Common myeloid progenitor, CD34-positive (primary cell): ENCODE measurements around the gene FRY.
A peak's percentile ranks its signal among the peaks of the same experiment; 100 is the strongest.

Experiments used
- CTCF ChIA-PET: fragments of 350-600 bp; sonication (Branson Sonifier 250); formaldehyde crosslinking; loops from one replicate; lab custom pipeline; 2021; ENCODE audit warnings: antibody characterized with exemption; lab: Charles Lee
- POLR2A ChIA-PET: fragments of 350-600 bp; sonication (Branson Sonifier 250); formaldehyde crosslinking; loops from one replicate; lab custom pipeline; 2021; ENCODE audit warnings: antibody characterized with exemption; lab: Charles Lee
- DNase-seq, 3 donors: peaks; one replicate each; pipeline versions ENCODE4 v3.0.0 to v3.0.0-alpha.2; 2013
- H3K27ac ChIP-seq, 2 experiments: 1 replicate in 1 of 2; 2 replicates in 1 of 2; pipeline ENCODE4 v1.7.0; 2013; ENCODE audit warnings: inconsistent platforms in 2 of 2, low read length in 2 of 2, mild to moderate bottlenecking in 2 of 2, low read depth in 1 of 2, moderate library complexity in 1 of 2; ENCODE audit not compliant: severe bottlenecking in 2 of 2, insufficient read depth in 1 of 2, poor library complexity in 1 of 2
- H3K27me3 ChIP-seq, 5 experiments: replicated peaks in 2 of 5; 1 replicate in 3 of 5; 2 replicates in 2 of 5; pipeline versions ENCODE4 v1.6.1 to v1.7.0; 2013; ENCODE audit warnings: low read length in 4 of 5, mild to moderate bottlenecking in 2 of 5, moderate library complexity in 2 of 5, inconsistent platforms in 1 of 5; ENCODE audit not compliant: insufficient read depth in 5 of 5, control insufficient read depth in 4 of 5
- H3K36me3 ChIP-seq, 4 experiments: 1 replicate in 2 of 4; 2 replicates in 2 of 4; pipeline versions ENCODE4 v1.6.1 to v1.7.0; 2013; ENCODE audit warnings: low read length in 3 of 4, control low read depth in 1 of 4, mild to moderate bottlenecking in 1 of 4; ENCODE audit not compliant: control insufficient read depth in 4 of 4, insufficient read depth in 4 of 4
- H3K4me1 ChIP-seq, 4 experiments: 1 replicate in 3 of 4; 2 replicates in 1 of 4; pipeline versions ENCODE4 v1.6.1 to v1.7.1; 2013; ENCODE audit warnings: low read length in 3 of 4, mild to moderate bottlenecking in 3 of 4, control low read depth in 1 of 4, inconsistent platforms in 1 of 4, moderate library complexity in 1 of 4; ENCODE audit not compliant: control insufficient read depth in 4 of 4, insufficient read depth in 4 of 4; ENCODE audit errors: control extremely low read depth in 1 of 4
- H3K4me3 ChIP-seq, 7 experiments: 1 replicate in 4 of 7; 2 replicates in 3 of 7; pipeline versions ENCODE4 v1.5.1 to v1.7.0; 2013; ENCODE audit warnings: mild to moderate bottlenecking in 7 of 7, low read length in 6 of 7, moderate library complexity in 6 of 7, inconsistent platforms in 2 of 7, low read depth in 2 of 7, control low read depth in 1 of 7; ENCODE audit not compliant: insufficient read depth in 4 of 7, control insufficient read depth in 1 of 7; ENCODE audit errors: extremely low read depth in 1 of 7
- H3K9me3 ChIP-seq, 5 experiments: 1 replicate in 4 of 5; 2 replicates in 1 of 5; pipeline versions ENCODE4 v1.6.1 to v1.7.1; 2013; ENCODE audit warnings: low read length in 4 of 5, mild to moderate bottlenecking in 2 of 5, inconsistent platforms in 1 of 5, low read depth in 1 of 5, moderate library complexity in 1 of 5; ENCODE audit not compliant: control insufficient read depth in 4 of 5, insufficient read depth in 2 of 5; ENCODE audit errors: control extremely low read depth in 1 of 5
- whole genome bisulfite sequencing: methylation state at CpG from one replicate; pipeline ENCODE4 v1.1.5; 2013; ENCODE audit not compliant: insufficient coverage; 5-methylcytosine and 5-hydroxymethylcytosine counted together

The FRY gene

GRCh38 chr13:32310134-32310706 is 278.6 kb downstream of the FRY start:
- Histone ChIP-seq H3K4me3 (peak overlapping the region in 4 of 7 experiments; percentile 17 to 52 (median 42)), H3K27me3 (no peaks in the 10 kb centered on the region), H3K27ac (no peak overlapping the region), H3K36me3 (no peaks in the 10 kb centered on the region), H3K4me1 (peaks cover 11 to 23% (median 20%) of the 10 kb centered on the region in 4 experiments), H3K9me3 (no peaks in the 10 kb centered on the region)
- CTCF ChIA-PET, result interaction anchor here (1.0 kb wide), 1 partner anchor 65 kb away, joined by 3 read pairs; no protein-coding TSS in a partner anchor
- WGBS, result 54% methylated on average over 11 of the region's 12 CpGs
- POLR2A ChIA-PET, result interaction anchor here (0.6 kb wide), 1 partner anchor 10 kb away, joined by 3 read pairs; no protein-coding TSS in a partner anchor
- peak; percentile 57 to 78 (median 74) for DNase-seq

DNA sequence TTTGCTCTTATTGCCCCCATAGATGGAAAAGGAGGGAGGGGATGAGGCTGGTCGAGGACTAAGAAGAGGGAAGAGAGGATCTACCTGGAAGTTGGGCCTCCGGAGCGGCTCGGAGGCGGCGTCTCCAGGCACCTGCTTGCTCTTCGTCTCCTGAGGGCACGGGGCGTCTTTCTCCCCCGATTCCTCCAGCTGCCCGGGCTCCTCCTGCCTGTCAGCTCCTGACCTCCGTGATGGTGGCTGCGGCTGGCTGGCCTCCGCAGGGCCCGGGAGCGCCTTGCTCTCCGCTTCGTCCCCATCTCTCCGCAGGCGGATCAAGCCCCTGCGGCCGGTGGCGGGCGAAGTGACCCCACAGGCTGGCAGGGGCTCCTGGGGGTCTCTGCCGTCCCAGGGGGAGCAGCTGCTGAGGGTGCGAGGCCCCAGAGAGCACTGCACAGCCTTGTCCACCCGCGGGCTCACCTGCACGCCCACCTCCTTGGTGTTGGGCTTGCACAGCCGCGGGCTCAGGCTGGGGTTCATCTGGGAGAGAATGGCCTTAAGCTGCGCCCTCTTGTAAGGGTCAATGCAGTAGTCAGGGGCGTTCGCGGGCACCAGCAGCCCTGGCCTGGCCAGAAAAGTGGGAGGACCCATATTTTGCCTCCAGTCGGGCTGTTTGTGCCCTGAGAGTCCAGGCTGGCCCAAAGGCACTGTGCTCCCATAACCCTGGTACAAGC is 279.8 kb downstream of the FRY start:
- Histone ChIP-seq H3K27ac (no peak overlapping the region), H3K9me3 (no peaks in the 10 kb centered on the region), H3K27me3 (no peaks in the 10 kb centered on the region), H3K4me1 (peaks cover 14 to 27% (median 26%) of the 10 kb centered on the region in 4 experiments), H3K36me3 (no peaks in the 10 kb centered on the region), H3K4me3 (no peak overlapping the region)
- no peak for DNase-seq
- CTCF ChIA-PET, result interaction anchor here (0.7 to 1.5 kb wide), 5 partner anchors 8 to 486 kb away, joined by 3 read pairs; no protein-coding TSS in a partner anchor
- 97% methylated on average over 36 of the region's 36 CpGs for WGBS
- POLR2A ChIA-PET, result interaction anchor here (0.6 kb wide), 1 partner anchor 11 kb away, joined by 3 read pairs; no protein-coding TSS in a partner anchor

- Histone ChIP-seq H3K27me3 (no peaks in the 10 kb centered on the region), H3K4me3 (peak overlapping the region; percentile 63 to 91 (median 88)), H3K9me3 (no peaks in the 10 kb centered on the region), H3K27ac (peak overlapping the region; percentile 98 to 99), H3K4me1 (peaks cover 14 to 30% (median 26%) of the 10 kb centered on the region in 4 experiments), H3K36me3 (peaks cover 0 to 5% (median 0%) of the 10 kb centered on the region in 4 experiments)
- CTCF ChIA-PET, result interaction anchor here (0.7 to 1.7 kb wide), 7 partner anchors 9 to 68 kb away, joined by 3 read pairs; no protein-coding TSS in a partner anchor
- POLR2A ChIA-PET, result no interaction called here
- 76% methylated on average over 27 of the region's 32 CpGs for WGBS
- peak; percentile 83 to 94 (median 94) for DNase-seq
Observed at GRCh38 chr13:32314271-32315237, 283.0 kb downstream of the FRY start.

- Histone ChIP-seq H3K4me3 (peak within 1 kb of the TSS; percentile 63 to 91 (median 88)), H3K27ac (peak within 1 kb of the TSS; percentile 98 to 99), H3K27me3 (no peaks in the 10 kb centered on the region), H3K9me3 (no peaks in the 10 kb centered on the region), H3K4me1 (peaks cover 9 to 22% (median 21%) of the 10 kb centered on the region in 4 experiments), H3K36me3 (peaks cover 0 to 13% (median 3%) of the 10 kb centered on the region in 4 experiments)
- CTCF ChIA-PET, result interaction anchor here (0.7 to 1.4 kb wide), 7 partner anchors 13 to 69 kb away, joined by 3 to 4 read pairs (median 3); no protein-coding TSS in a partner anchor
- WGBS, result 0% methylated on average over 41 of the region's 60 CpGs
- DNase-seq, result peak; percentile 91 to 95 (median 94)
- POLR2A ChIA-PET, result no interaction called here
Observed at GRCh38 chr13:32315238-32316027, 283.9 kb downstream of the FRY start, which contains the start of the genes BRCA2 and ZAR1L. TSS of gene BRCA2 (plus strand) at chr13:32315508. CDS start at chr13:32316461, 953 bp downstream. TSS of gene ZAR1L (minus strand) at chr13:32315363. CDS start at chr13:32311925, 3,438 bp downstream.

- no peaks in the 10 kb centered on the region for H3K9me3 ChIP-seq
- H3K4me1 ChIP-seq, result peaks cover 9 to 22% (median 20%) of the 10 kb centered on the region in 4 experiments
- peak overlapping the region; percentile 98 to 99 for H3K27ac ChIP-seq
- H3K36me3 ChIP-seq, result peaks cover 0 to 15% (median 6%) of the 10 kb centered on the region in 4 experiments
- peak overlapping the region; percentile 63 to 91 (median 88) for H3K4me3 ChIP-seq
- CTCF ChIA-PET, result interaction anchor here (0.8 to 1.4 kb wide), 3 partner anchors 13 to 15 kb away, joined by 3 to 4 read pairs (median 3); no protein-coding TSS in a partner anchor
- WGBS, result 0% methylated on average over 9 of the region's 13 CpGs
- POLR2A ChIA-PET, result no interaction called here
- no peaks in the 10 kb centered on the region for H3K27me3 ChIP-seq
- DNase-seq, result no peak
Observed at GRCh38 chr13:32316028-32316339, 284.4 kb downstream of the FRY start.

- CTCF ChIA-PET, result interaction anchor here (0.8 to 1.0 kb wide), 2 partner anchors 12 to 16 kb away, joined by 3 to 4 read pairs; no protein-coding TSS in a partner anchor
- no CpG with 5 or more reads among the region's 6 CpGs for WGBS
Observed at GRCh38 chr13:32316501-32316900, 284.9 kb downstream of the FRY start.

More at GRCh38 chr13:32316501-32316900, 284.9 kb downstream of the FRY start:
- H3K4me3 ChIP-seq, result peak overlapping the region in 6 of 7 experiments; percentile 71 to 91 (median 88)
- no peaks in the 10 kb centered on the region for H3K9me3 ChIP-seq
- no peaks in the 10 kb centered on the region for H3K27me3 ChIP-seq
- peak in 2 of 3 donors; percentile 76 to 84 for DNase-seq
- peaks cover 9 to 22% (median 20%) of the 10 kb centered on the region in 4 experiments for H3K4me1 ChIP-seq
- POLR2A ChIA-PET, result no interaction called here
- H3K27ac ChIP-seq, result peak overlapping the region; percentile 98 to 99
- peaks cover 0 to 15% (median 7%) of the 10 kb centered on the region in 4 experiments for H3K36me3 ChIP-seq
